ENCODE measurements around the gene CRYL1.

GRCh38 chr13:20489185-20489820 lies 36.4 kb downstream of the CRYL1 start:
- TF ChIP-seq ZNF398 (CRISPR knock-in tag; IDR thresholded peaks at IDR 0.05), result no peak
- TF ChIP-seq NRF1 (conservative IDR thresholded peaks at IDR 0.05 in 1 of 2, IDR thresholded peaks at IDR 0.05 in 1 of 2), result no peak
- no peak for TF ChIP-seq ZNF121 (CRISPR knock-in tag; conservative IDR thresholded peaks at IDR 0.05)
- TF ChIP-seq, protein P1, sequence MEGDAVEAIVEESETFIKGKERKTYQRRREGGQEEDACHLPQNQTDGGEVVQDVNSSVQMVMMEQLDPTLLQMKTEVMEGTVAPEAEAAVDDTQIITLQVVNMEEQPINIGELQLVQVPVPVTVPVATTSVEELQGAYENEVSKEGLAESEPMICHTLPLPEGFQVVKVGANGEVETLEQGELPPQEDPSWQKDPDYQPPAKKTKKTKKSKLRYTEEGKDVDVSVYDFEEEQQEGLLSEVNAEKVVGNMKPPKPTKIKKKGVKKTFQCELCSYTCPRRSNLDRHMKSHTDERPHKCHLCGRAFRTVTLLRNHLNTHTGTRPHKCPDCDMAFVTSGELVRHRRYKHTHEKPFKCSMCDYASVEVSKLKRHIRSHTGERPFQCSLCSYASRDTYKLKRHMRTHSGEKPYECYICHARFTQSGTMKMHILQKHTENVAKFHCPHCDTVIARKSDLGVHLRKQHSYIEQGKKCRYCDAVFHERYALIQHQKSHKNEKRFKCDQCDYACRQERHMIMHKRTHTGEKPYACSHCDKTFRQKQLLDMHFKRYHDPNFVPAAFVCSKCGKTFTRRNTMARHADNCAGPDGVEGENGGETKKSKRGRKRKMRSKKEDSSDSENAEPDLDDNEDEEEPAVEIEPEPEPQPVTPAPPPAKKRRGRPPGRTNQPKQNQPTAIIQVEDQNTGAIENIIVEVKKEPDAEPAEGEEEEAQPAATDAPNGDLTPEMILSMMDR (IDR thresholded peaks at IDR 0.05 in 2 of 3, conservative IDR thresholded peaks at IDR 0.05 in 1 of 3; ENCODE audit: insufficient read depth in 2 of 3, low read depth in 1 of 3, low read length in 3 of 3), result peak in 1 of 3 experiments; percentile 31; a peak in 1 of 6 replicates
- TF ChIP-seq, protein P2, sequence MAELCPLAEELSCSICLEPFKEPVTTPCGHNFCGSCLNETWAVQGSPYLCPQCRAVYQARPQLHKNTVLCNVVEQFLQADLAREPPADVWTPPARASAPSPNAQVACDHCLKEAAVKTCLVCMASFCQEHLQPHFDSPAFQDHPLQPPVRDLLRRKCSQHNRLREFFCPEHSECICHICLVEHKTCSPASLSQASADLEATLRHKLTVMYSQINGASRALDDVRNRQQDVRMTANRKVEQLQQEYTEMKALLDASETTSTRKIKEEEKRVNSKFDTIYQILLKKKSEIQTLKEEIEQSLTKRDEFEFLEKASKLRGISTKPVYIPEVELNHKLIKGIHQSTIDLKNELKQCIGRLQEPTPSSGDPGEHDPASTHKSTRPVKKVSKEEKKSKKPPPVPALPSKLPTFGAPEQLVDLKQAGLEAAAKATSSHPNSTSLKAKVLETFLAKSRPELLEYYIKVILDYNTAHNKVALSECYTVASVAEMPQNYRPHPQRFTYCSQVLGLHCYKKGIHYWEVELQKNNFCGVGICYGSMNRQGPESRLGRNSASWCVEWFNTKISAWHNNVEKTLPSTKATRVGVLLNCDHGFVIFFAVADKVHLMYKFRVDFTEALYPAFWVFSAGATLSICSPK (IDR thresholded peaks at IDR 0.05; ENCODE audit: borderline replicate concordance), result no peak

Measured in K562 (cell line).